ENCODE measurements around the gene GARNL3.

GARNL3 gene

GRCh38 chr9:127264462-127265219 lies at the start of gene GARNL3:
GARNL3 (plus strand) TSS chr9:127264774; CDS start chr9:127264878, 104 bp downstream.
- no peak for TF ChIP-seq CTCF (IDR thresholded peaks at IDR 0.05)
- Mint-ChIP-seq H3K9me3 (no peaks in the 10 kb centered on the region), H3K4me3 (no peak within 1 kb of the TSS), H3K4me1 (no peaks in the 10 kb centered on the region), H3K27ac (no peak within 1 kb of the TSS), H3K27me3 (ENCODE audit: low read depth, poor library complexity) (peaks cover 2% of the 10 kb centered on the region), H3K36me3 (ENCODE audit: low read depth) (no peaks in the 10 kb centered on the region)
- DNase-seq: peak; percentile 7

GRCh38 chr9:127215268-127216209 lies 49.0 kb upstream of the GARNL3 start:
- Mint-ChIP-seq H3K27me3 (ENCODE audit: low read depth, poor library complexity) (peaks cover 34% of the 10 kb centered on the region), H3K27ac (no peak overlapping the region), H3K4me1 (peaks cover 31% of the 10 kb centered on the region), H3K4me3 (no peak overlapping the region), H3K9me3 (no peaks in the 10 kb centered on the region), H3K36me3 (ENCODE audit: low read depth) (no peaks in the 10 kb centered on the region)
- DNase-seq: no peak
- TF ChIP-seq CTCF (IDR thresholded peaks at IDR 0.05): no peak

GRCh38 chr9:127216210-127216887 lies 48.2 kb upstream of the GARNL3 start:
- no peak for DNase-seq
- Mint-ChIP-seq H3K4me1 (peaks cover 23% of the 10 kb centered on the region), H3K36me3 (ENCODE audit: low read depth) (no peaks in the 10 kb centered on the region), H3K27me3 (ENCODE audit: low read depth, poor library complexity) (peaks cover 37% of the 10 kb centered on the region), H3K27ac (no peak overlapping the region), H3K4me3 (no peak overlapping the region), H3K9me3 (no peaks in the 10 kb centered on the region)
- TF ChIP-seq CTCF (IDR thresholded peaks at IDR 0.05): no peak

- H3K4me1 Mint-ChIP-seq: peaks cover 23% of the 10 kb centered on the region
- H3K27me3 Mint-ChIP-seq (ENCODE audit: low read depth, poor library complexity): peaks cover 42% of the 10 kb centered on the region
- H3K27ac Mint-ChIP-seq: no peak overlapping the region
- TF ChIP-seq CTCF (IDR thresholded peaks at IDR 0.05): no peak
- H3K4me3 Mint-ChIP-seq: no peak overlapping the region
- H3K9me3 Mint-ChIP-seq: no peaks in the 10 kb centered on the region
- H3K36me3 Mint-ChIP-seq (ENCODE audit: low read depth): no peaks in the 10 kb centered on the region
- DNase-seq: no peak
These were observed 47.7 kb upstream of the GARNL3 start for GRCh38 chr9:127216888-127217217.

DNA sequence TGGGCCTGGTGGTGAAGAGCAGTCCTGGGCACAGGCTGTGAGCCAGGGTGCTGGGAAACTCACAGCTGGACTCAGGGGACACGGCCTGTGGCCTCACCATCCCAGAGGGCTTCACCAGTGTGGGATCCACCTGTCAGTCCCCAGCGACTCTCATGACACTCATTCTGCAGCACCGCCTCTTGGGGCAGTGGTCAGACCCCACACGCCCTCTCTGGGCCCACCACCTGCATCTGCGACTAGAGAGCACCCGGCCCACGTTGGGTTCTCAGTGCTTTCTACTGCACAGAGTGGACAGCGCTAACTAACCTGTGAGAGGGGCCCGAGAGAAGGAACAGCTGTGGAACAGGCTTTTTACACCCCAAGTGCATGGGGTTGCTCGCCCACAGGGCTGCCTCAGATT lies 45.8 kb upstream of the GARNL3 start:
- Mint-ChIP-seq H3K4me1 (peaks cover 23% of the 10 kb centered on the region), H3K36me3 (ENCODE audit: low read depth) (no peaks in the 10 kb centered on the region), H3K27me3 (ENCODE audit: low read depth, poor library complexity) (peaks cover 50% of the 10 kb centered on the region), H3K27ac (no peak overlapping the region), H3K9me3 (no peaks in the 10 kb centered on the region), H3K4me3 (no peak overlapping the region)
- TF ChIP-seq CTCF (IDR thresholded peaks at IDR 0.05): no peak
- DNase-seq: no peak
